ENCODE results near the gene RNF224.
A peak's percentile ranks its signal among the peaks of the same experiment; 100 is the strongest.

RNF224 gene

DNA sequence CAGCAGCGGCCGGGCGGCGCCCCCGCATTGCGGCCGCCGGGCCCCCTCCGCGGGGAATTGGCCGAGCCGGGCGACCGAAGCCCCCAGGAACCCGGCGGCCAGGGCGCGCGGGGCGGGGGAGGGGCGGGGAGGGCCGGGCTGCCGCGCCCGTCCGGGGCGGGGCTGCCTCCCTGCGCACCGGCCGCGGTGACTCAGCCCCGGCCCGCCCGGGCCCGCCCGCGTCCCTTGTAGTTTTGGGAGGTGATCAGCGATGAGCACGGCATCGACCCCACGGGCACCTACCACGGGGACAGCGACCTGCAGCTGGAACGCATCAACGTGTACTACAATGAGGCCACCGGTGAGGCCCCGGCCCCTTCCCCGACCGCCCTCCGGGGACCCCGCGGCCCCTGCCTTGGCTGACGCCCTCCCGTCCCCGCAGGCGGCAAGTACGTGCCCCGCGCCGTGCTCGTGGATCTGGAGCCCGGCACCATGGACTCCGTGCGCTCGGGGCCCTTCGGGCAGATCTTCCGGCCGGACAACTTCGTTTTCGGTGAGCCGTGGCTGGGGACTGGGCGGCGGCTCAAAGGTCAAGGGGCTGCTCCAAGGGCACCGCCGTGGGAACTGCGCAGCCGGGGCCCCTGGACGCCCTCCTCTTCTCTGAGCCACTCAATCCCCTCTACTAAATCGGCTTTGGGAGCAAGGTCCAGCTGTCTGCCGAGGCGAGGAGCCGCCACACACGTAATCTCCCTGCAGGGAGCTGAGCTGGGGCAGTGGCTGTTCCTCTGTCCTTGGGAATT is 14.4 kb downstream of the RNF224 start:
- H3K27ac ChIP-seq, result peak overlapping the region; percentile 100

DNA sequence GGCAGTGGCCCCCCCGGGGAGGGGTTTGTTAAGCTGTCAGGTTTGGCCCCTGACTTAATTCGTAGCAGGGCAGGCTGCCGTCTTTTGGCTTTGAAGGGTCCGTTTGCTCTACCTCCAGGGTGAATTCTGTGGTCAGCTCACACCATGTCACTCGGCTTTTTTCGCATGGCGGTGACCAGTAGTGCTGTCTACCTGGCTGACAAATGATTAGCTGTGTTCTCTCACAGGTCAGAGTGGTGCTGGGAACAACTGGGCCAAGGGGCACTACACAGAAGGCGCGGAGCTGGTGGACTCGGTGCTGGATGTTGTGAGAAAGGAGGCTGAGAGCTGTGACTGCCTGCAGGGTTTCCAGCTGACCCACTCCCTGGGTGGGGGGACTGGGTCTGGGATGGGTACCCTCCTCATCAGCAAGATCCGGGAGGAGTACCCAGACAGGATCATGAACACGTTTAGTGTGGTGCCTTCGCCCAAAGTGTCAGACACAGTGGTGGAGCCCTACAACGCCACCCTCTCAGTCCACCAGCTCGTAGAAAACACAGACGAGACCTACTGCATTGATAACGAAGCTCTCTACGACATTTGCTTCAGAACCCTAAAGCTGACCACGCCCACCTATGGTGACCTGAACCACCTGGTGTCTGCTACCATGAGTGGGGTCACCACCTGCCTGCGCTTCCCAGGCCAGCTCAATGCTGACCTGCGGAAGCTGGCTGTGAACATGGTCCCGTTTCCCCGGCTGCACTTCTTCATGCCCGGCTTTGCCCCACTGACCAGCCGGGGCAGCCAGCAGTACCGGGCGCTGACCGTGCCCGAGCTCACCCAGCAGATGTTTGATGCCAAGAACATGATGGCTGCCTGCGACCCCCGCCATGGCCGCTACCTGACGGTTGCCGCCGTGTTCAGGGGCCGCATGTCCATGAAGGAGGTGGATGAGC is 15.2 kb downstream of the RNF224 start:
- H3K27ac ChIP-seq, result peak overlapping the region; percentile 100
- TF ChIP-seq, protein P1, sequence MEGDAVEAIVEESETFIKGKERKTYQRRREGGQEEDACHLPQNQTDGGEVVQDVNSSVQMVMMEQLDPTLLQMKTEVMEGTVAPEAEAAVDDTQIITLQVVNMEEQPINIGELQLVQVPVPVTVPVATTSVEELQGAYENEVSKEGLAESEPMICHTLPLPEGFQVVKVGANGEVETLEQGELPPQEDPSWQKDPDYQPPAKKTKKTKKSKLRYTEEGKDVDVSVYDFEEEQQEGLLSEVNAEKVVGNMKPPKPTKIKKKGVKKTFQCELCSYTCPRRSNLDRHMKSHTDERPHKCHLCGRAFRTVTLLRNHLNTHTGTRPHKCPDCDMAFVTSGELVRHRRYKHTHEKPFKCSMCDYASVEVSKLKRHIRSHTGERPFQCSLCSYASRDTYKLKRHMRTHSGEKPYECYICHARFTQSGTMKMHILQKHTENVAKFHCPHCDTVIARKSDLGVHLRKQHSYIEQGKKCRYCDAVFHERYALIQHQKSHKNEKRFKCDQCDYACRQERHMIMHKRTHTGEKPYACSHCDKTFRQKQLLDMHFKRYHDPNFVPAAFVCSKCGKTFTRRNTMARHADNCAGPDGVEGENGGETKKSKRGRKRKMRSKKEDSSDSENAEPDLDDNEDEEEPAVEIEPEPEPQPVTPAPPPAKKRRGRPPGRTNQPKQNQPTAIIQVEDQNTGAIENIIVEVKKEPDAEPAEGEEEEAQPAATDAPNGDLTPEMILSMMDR (conservative IDR thresholded peaks at IDR 0.05), result no peak

More for the DNA sequence above, 14.4 kb downstream of the RNF224 start:
- TF ChIP-seq, protein P1 (conservative IDR thresholded peaks at IDR 0.05), result no peak

DNA sequence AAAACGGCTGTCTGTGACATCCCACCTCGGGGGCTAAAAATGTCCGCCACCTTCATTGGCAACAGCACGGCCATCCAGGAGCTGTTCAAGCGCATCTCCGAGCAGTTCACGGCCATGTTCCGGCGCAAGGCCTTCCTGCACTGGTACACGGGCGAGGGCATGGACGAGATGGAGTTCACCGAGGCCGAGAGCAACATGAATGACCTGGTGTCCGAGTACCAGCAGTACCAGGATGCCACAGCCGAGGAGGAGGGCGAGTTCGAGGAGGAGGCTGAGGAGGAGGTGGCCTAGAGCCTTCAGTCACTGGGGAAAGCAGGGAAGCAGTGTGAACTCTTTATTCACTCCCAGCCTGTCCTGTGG is 15.9 kb downstream of the RNF224 start:
- H3K27ac ChIP-seq, result peak overlapping the region; percentile 100

DNA sequence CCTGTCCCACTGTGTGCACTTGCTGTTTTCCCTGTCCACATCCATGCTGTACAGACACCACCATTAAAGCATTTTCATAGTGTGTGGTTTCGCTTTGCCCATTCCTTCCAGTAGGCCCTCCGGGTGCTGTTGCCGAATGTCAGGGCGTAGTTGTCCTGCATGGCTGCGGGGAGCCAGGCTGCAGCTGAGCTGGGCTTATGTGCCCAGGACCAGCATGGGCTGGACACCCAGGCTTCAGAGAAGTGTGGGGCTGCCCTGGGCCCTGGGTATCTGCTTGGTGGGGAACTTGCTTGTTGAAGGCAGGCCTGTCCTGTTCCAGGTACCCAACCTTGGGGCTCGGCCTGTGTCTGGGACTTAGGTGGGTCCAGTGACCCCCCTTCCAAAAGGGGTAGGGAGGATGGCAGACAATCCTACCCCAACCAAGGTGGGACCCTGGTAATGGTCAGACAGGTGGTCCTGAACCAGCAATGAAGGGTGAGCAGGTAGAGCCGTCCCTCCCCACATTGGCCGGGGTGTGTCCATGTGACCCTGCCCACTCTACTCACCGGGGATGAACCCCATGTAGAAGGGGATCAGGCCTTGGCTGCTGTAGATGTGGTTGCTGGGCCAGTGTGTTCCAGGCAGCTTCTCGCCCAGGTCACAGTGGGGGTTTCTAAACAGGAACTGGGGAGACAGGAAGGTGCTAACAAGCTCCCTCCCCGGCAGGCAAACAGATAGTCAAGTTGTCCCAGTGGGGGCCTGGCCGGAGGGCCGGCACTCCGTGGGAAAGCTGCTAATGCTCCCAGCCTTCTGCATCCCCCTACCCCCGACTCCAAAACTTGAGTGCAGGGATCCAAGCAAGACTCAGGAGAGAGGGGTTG is 16.6 kb downstream of the RNF224 start:
- TF ChIP-seq, protein P1 (conservative IDR thresholded peaks at IDR 0.05), result no peak
- peak overlapping the region; percentile 100 for H3K27ac ChIP-seq

DNA sequence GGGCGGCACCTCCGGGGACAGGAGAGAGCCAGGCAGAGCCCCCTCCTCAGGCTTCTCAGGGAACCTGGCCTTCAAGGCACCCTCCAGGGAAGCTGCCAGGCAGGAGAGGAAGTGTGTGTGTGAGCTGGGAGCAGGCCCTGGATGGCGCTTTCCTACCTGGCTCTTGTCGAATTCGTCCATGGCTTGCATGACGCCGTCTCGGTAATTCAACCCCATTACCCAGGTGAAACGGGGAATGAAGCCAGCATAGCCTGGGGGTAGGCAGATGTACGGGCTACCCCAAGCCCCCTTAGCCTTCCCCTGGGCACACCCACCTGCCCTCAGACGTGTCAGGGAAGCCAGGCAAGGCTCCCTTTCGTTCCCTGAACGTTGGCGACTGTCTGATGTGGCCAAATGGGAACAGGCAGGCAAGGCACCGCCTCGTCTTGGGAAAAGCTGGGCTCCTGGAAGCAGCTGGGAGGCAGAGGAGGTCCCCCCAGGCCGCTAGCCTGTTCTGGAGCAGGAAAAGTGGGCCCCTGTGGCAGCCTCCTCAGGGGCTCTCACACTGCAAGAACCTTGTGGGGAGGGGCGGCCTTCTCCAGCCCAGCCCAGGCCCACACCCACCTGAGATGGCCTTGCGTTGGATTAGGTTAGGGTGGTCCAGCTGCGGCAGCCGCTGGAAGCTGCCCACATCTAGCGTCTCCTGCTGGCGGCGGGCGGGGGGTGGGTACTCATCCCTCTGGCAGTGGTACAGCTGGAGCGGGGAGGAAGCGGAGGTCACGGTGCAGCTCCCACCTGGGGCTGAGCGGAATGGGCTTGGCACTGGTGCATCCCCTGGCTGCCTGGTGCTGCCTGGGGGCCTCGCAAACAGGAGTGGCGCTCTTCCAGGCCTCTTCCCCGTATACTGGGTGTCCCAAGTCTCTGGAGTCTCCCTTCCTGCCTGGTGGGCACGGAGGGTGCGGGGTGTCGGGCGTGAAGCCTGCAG is 17.5 kb downstream of the RNF224 start:
- TF ChIP-seq, protein P1 (conservative IDR thresholded peaks at IDR 0.05), result no peak
- peak overlapping the region; percentile 100 for H3K27ac ChIP-seq

DNA sequence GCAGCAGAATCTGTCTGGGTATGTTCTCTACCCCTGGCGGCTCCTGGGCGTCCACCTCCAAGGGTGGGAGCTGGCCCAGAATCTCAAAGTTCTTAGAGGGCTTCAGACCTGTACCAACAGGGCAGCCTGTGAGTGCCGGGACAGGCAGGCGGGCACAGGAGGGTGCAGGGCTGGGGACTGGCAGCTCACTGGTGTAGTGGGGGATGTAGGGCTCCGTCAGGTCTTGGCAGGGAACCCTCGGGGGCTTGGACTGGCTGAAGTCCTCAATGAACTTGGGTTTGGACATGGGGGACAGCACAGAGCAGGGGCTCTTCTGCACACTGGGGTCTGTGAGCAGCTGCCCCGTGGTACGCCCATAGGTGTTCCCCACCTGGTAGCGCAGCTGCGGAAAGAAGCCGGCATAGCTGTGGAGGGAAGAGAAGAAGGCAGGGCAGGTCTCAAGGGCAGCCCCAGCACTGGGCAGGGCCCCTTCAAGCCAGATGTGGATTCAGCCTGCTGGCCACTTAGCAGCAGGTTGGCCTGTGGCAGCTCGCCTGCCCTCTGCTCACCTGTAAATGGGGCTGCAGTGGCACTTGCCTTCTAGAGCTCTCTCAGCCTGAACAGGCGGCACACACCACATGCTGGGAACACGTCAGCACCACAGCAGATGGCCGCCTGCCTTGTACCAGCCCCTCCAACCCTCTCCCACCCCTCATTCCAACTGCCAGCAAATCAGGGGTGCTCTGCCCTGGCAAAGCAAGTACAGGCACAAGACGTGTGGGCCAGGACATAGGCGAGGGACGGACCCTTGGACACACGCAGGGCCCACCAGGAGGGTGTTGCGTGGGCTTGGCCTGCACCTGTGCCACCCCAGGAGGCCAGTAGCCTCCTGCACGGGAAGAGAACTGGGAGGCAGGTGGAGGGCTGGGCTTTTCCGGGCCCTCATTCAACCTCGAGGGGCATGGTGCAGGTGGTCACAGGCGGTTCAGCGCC is 18.4 kb downstream of the RNF224 start:
- TF ChIP-seq, protein P1 (conservative IDR thresholded peaks at IDR 0.05), result no peak
- peak overlapping the region; percentile 100; the same call in 1 of the 2 replicates for H3K27ac ChIP-seq
